SK-N-MC (cell line): ENCODE results near the gene U2AF2.

Experiments used
- DNase-seq: peaks from one replicate; pipeline ENCODE4 v3.0.0-alpha.2; 2011; ENCODE audit warnings: low read depth, low spot score
- H3K27ac ChIP-seq: fragments of 200-600 bp; sonication (generic); 2 replicates; pipeline ENCODE4 v1.5.1; 2016; ENCODE audit warnings: mixed run types
- H3K36me3 ChIP-seq: fragments of 200-600 bp; sonication (generic); 2 replicates; pipeline ENCODE4 v1.6.1; 2017; ENCODE audit warnings: antibody characterized with exemption, low read length, mixed read lengths; ENCODE audit not compliant: insufficient read depth
- H3K4me3 ChIP-seq: fragments of 200-600 bp; sonication (generic); 2 replicates; pipeline ENCODE4 v1.5.1; 2016
- H3K9ac ChIP-seq: fragments of 200-600 bp; sonication (generic); 2 replicates; pipeline ENCODE4 v1.8.0; 2017; ENCODE audit warnings: mixed run types, mixed read lengths; ENCODE audit not compliant: insufficient read length
- H3K9me3 ChIP-seq: fragments of 200-600 bp; sonication (generic); 2 replicates; pipeline ENCODE4 v1.6.1; 2017; ENCODE audit warnings: low read depth, mild to moderate bottlenecking, antibody characterized with exemption, low read length, moderate library complexity, mixed read lengths
- EZH2 ChIP-seq: fragments of 200-600 bp; sonication (generic); IDR thresholded peaks from one replicate; pipeline ENCODE4 v1.6.1; 2017; ENCODE audit warnings: antibody characterized with exemption
- FOXP2 ChIP-seq: optimal IDR thresholded peaks from 2 replicates; pipeline ENCODE3; 2011; ENCODE audit warnings: mild to moderate bottlenecking, moderate library complexity; ENCODE audit not compliant: insufficient read depth; ENCODE audit errors: extremely low read length, control extremely low read depth
- POLR2AphosphoS5 ChIP-seq: IDR thresholded peaks from 2 replicates; pipeline ENCODE4 v1.6.1; 2012; ENCODE audit warnings: mild to moderate bottlenecking, low read depth, low read length, borderline replicate concordance

Gene U2AF2

DNA sequence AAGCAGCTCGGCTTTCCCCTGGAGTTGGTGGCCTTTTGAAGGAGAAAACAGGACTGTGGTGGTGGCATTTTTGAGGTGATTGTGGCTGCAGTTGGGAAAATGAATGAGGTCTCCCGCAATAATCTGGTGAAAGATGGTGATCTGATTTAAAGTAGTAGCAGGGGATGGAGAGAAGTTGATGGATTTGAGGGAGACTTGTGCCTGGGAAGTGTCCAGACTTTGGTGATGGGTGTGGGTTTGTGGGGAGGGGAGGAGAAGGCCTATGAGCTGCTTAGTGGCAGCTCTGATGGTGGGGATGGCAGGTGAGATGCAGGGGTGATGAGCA is 16.2 kb downstream of the U2AF2 start:
- no peak for DNase-seq
- no peak overlapping the region for H3K9ac ChIP-seq
- H3K27ac ChIP-seq, result no peak overlapping the region
- no peak for TF ChIP-seq FOXP2
- no peak for TF ChIP-seq EZH2
- TF ChIP-seq POLR2AphosphoS5, result no peak
- no peaks in the 10 kb centered on the region for H3K9me3 ChIP-seq
- H3K4me3 ChIP-seq, result no peak overlapping the region
- H3K36me3 ChIP-seq, result peaks cover 66% of the 10 kb centered on the region

DNA sequence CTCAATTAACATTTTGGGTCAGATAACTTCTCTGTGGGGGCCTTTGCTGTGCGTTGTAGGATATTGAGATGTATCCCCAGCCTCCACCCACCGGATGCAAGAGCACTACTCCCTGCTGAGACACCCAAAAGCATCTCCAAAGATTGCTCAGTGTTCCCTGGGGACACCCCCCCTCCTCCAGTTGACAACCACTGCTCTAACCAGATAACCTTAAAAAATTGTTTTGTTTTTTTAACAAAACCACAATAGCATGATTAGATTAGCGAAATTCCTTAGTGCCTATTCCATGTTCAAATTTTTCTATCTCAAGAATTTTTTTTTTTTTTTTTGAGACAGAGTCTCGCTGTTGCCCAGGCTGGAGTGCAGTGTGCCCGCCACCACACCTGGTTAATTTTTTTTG is 17.6 kb downstream of the U2AF2 start:
- Histone ChIP-seq H3K4me3 (peak overlapping the region; percentile 4; the same call in 1 of the 2 replicates), H3K36me3 (peaks cover 57% of the 10 kb centered on the region), H3K27ac (peak overlapping the region; percentile 85), H3K9me3 (no peaks in the 10 kb centered on the region), H3K9ac (no peak overlapping the region)
- DNase-seq, result no peak
- TF ChIP-seq EZH2 (no peak), POLR2AphosphoS5 (no peak), FOXP2 (no peak)

GRCh38 chr19:55673465-55673864 is 18.6 kb downstream of the U2AF2 start:
- TF ChIP-seq FOXP2, result no peak
- no peak for TF ChIP-seq EZH2
- TF ChIP-seq POLR2AphosphoS5, result no peak
- Histone ChIP-seq H3K27ac (peak overlapping the region; percentile 85), H3K9ac (peak overlapping the region; percentile 37), H3K9me3 (no peaks in the 10 kb centered on the region), H3K4me3 (peak overlapping the region; percentile 40; the same call in 1 of the 2 replicates), H3K36me3 (peaks cover 57% of the 10 kb centered on the region)
- no peak for DNase-seq

GRCh38 chr19:55673889-55674288 is 19.1 kb downstream of the U2AF2 start:
- DNase-seq, result no peak
- H3K9me3 ChIP-seq, result no peaks in the 10 kb centered on the region
- peak overlapping the region; percentile 37 for H3K9ac ChIP-seq
- H3K4me3 ChIP-seq, result peak overlapping the region; percentile 84; the same call in 1 of the 2 replicates
- TF ChIP-seq FOXP2, result no peak
- no peak for TF ChIP-seq EZH2
- TF ChIP-seq POLR2AphosphoS5, result no peak
- peak overlapping the region; percentile 85 for H3K27ac ChIP-seq
- peaks cover 57% of the 10 kb centered on the region for H3K36me3 ChIP-seq

- H3K36me3 ChIP-seq, result peaks cover 57% of the 10 kb centered on the region
- peak overlapping the region; percentile 79 for H3K9ac ChIP-seq
- no peak for DNase-seq
- no peaks in the 10 kb centered on the region for H3K9me3 ChIP-seq
- H3K27ac ChIP-seq, result peak overlapping the region; percentile 81
- H3K4me3 ChIP-seq, result peak overlapping the region; percentile 84
- TF ChIP-seq FOXP2, result no peak
These were observed 19.6 kb downstream of the U2AF2 start for GRCh38 chr19:55674459-55674840.

DNA sequence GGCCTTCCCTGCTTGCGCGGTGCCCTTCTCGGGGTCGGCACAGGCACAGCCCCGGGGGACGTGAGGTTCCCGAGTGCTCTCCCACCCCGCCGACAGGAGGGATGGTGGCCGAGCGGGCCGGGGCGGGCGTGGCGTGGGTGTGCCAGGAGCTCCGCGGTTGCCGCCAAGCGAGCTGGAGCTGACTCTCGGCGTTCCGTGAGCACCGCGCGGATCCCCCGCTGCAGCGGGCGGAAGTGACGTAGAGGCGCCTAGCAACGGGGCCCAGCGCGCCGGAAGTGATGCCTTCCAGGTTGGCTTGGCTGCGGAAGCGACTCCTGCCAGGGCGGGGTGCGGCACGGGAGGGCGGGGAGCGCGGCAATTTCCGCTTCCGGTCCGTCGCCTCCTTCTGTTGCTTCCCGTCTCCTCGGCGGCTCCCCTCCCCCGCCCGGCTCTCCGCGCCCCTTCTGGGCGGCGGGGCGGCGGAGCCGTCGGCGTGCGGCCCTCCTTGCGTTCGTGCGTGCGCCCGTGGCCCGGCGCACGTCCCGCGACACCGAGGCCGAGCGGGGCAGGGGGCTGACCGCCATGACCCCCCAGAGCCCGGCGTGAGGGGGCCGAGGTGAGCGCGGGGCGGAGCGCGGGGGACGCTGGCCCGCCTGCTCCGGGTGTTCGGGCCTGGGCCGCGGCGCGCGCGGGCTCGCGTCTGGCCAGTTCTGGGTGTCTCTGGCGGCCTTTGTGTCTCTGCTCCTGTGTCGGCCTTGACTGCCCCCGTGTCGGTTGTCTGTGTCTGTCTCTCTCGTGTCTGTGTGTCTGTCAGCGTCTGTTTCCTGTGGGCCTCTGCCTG is 20.2 kb downstream of the U2AF2 start, which contains the start of gene EPN1:
Gene EPN1, plus strand, starts transcription at position 386 of the 820 bp plus-strand sequence. CDS start 3,402 bp downstream, outside the sequence.
- Histone ChIP-seq H3K9me3 (no peaks in the 10 kb centered on the region), H3K4me3 (peak within 1 kb of the TSS; percentile 84), H3K36me3 (peaks cover 56% of the 10 kb centered on the region), H3K9ac (peak within 1 kb of the TSS; percentile 88), H3K27ac (peak within 1 kb of the TSS; percentile 81)
- TF ChIP-seq POLR2AphosphoS5, result peak; percentile 89
- TF ChIP-seq EZH2, result no peak
- TF ChIP-seq FOXP2, result no peak
- DNase-seq, result peak; percentile 66

GRCh38 chr19:55675661-55676354 is 21.0 kb downstream of the U2AF2 start:
- DNase-seq, result no peak

GRCh38 chr19:55676383-55676782 is 21.5 kb downstream of the U2AF2 start:
- TF ChIP-seq EZH2, result no peak
- TF ChIP-seq POLR2AphosphoS5, result no peak
- TF ChIP-seq FOXP2, result no peak
- DNase-seq, result no peak
- Histone ChIP-seq H3K27ac (no peak overlapping the region), H3K4me3 (peak overlapping the region; percentile 84), H3K36me3 (peaks cover 56% of the 10 kb centered on the region), H3K9ac (peak overlapping the region; percentile 88), H3K9me3 (no peaks in the 10 kb centered on the region)

More at GRCh38 chr19:55675661-55676354, 21.0 kb downstream of the U2AF2 start:
- Histone ChIP-seq H3K27ac (peak overlapping the region; percentile 67; the same call in 1 of the 2 replicates), H3K9me3 (no peaks in the 10 kb centered on the region), H3K4me3 (peak overlapping the region; percentile 84), H3K9ac (peak overlapping the region; percentile 88), H3K36me3 (peaks cover 56% of the 10 kb centered on the region)
- TF ChIP-seq EZH2 (no peak), POLR2AphosphoS5 (no peak), FOXP2 (no peak)
